SU-DHL-6 (cell line): ENCODE data around the gene FAM184B.

ENCODE experiments used
- H2AFZ ChIP-seq: fragments of 200-600 bp; sonication (generic); 2 replicates; pipeline ENCODE4 v1.6.1; 2014; ENCODE audit warnings: low read depth, mild to moderate bottlenecking, moderate library complexity, mixed read lengths, antibody characterized with exemption, low read length; ENCODE audit not compliant: severe bottlenecking
- H3F3A ChIP-seq: fragments of 200-600 bp; shearing (Covaris generic); 2 replicates; pipeline ENCODE4 v1.6.0; 2016; ENCODE audit warnings: antibody characterized with exemption, mild to moderate bottlenecking; ENCODE audit not compliant: insufficient read depth
- H3K27ac ChIP-seq: fragments of 200-600 bp; sonication (generic); 2 replicates; pipeline ENCODE4 v1.5.1; 2016; ENCODE audit warnings: low read depth, mild to moderate bottlenecking, low read length, moderate library complexity, mixed read lengths
- H3K27me3 ChIP-seq: fragments of 200-600 bp; sonication (generic), shearing (Covaris generic); 2 replicates; pipeline ENCODE4 v1.6.0; 2014; ENCODE audit warnings: mild to moderate bottlenecking, low read length
- H3K36me3 ChIP-seq: fragments of 200-600 bp; sonication (generic); 2 replicates; pipeline ENCODE4 v1.6.1; 2014; ENCODE audit warnings: mild to moderate bottlenecking, low read length, mixed read lengths
- H3K4me2 ChIP-seq: fragments of 300-600, 200-600 bp; shearing (Covaris generic), sonication (generic); 2 replicates; pipeline ENCODE4 v1.6.0; 2014; ENCODE audit warnings: low read length, low read depth, mild to moderate bottlenecking; ENCODE audit not compliant: poor library complexity, severe bottlenecking
- H3K4me3 ChIP-seq: fragments of 200-600 bp; sonication (generic); 2 replicates; pipeline ENCODE4 v1.5.1; 2014; ENCODE audit warnings: antibody characterized with exemption, low read length, mild to moderate bottlenecking, mixed read lengths; ENCODE audit not compliant: insufficient read depth, poor library complexity, severe bottlenecking
- H3K79me2 ChIP-seq: fragments of 200-600 bp; sonication (generic); 2 replicates; pipeline ENCODE4 v1.6.1; 2014; ENCODE audit warnings: mild to moderate bottlenecking, low read length, moderate library complexity; ENCODE audit not compliant: insufficient read depth
- H3K9ac ChIP-seq: fragments of 200-600 bp; sonication (generic); 2 replicates; pipeline ENCODE4 v1.7.0; 2014; ENCODE audit warnings: mild to moderate bottlenecking, low read length
- H3K9me2 ChIP-seq: fragments of 200-600 bp; sonication (generic); replicated peaks from 2 replicates; pipeline ENCODE4 v1.6.1; 2014; ENCODE audit warnings: low read length; ENCODE audit not compliant: insufficient read depth
- H3K9me3 ChIP-seq: fragments of 200-600 bp; sonication (generic); 2 replicates; pipeline ENCODE4 v1.6.1; 2014; ENCODE audit warnings: low read length, mixed read lengths; ENCODE audit not compliant: insufficient read depth
- H4K20me1 ChIP-seq: fragments of 200-600 bp; sonication (generic); 2 replicates; pipeline ENCODE4 v1.6.1; 2014; ENCODE audit warnings: low read depth, mild to moderate bottlenecking, antibody characterized with exemption, low read length, moderate library complexity, mixed read lengths
- CTCF ChIP-seq: fragments of 200-600 bp; sonication (generic); IDR thresholded peaks from one replicate; pipeline ENCODE4 v1.5.1; 2017; ENCODE audit warnings: antibody characterized with exemption, mild to moderate bottlenecking, low read length, moderate library complexity; ENCODE audit not compliant: insufficient read depth, poor library complexity, severe bottlenecking
- EZH2phosphoT487 ChIP-seq: fragments of 200-600 bp; sonication (generic), shearing (Covaris generic); conservative IDR thresholded peaks from 2 replicates; pipeline ENCODE4 v1.6.1; 2018; ENCODE audit warnings: mild to moderate bottlenecking, antibody characterized with exemption, low read length, moderate library complexity, mixed read lengths

The FAM184B gene

GRCh38 chr4:17699380-17699779 lies 82.0 kb downstream of the FAM184B start:
- H2AFZ ChIP-seq = no peak overlapping the region
- H3K79me2 ChIP-seq = no peaks in the 10 kb centered on the region
- no peaks in the 10 kb centered on the region for H3K9me3 ChIP-seq
- no peak overlapping the region for H3K4me2 ChIP-seq
- no peaks in the 10 kb centered on the region for H3F3A ChIP-seq
- H3K9me2 ChIP-seq = no peaks in the 10 kb centered on the region
- TF ChIP-seq CTCF = no peak
- no peak for TF ChIP-seq EZH2phosphoT487
- no peak overlapping the region for H3K9ac ChIP-seq
- H3K27ac ChIP-seq = no peak overlapping the region
- H4K20me1 ChIP-seq = no peaks in the 10 kb centered on the region
- H3K4me3 ChIP-seq = no peak overlapping the region
- H3K27me3 ChIP-seq = no peaks in the 10 kb centered on the region
- H3K36me3 ChIP-seq = no peaks in the 10 kb centered on the region

- Histone ChIP-seq H3K36me3 (no peaks in the 10 kb centered on the region), H3K79me2 (no peaks in the 10 kb centered on the region), H3K9me2 (no peaks in the 10 kb centered on the region), H2AFZ (no peak overlapping the region), H3K27ac (no peak overlapping the region), H3K4me3 (no peak overlapping the region), H3K9ac (no peak overlapping the region), H3K4me2 (no peak overlapping the region), H4K20me1 (no peaks in the 10 kb centered on the region), H3K9me3 (no peaks in the 10 kb centered on the region), H3K27me3 (no peaks in the 10 kb centered on the region), H3F3A (no peaks in the 10 kb centered on the region)
- TF ChIP-seq CTCF = no peak
- no peak for TF ChIP-seq EZH2phosphoT487
Observed at GRCh38 chr4:17698116-17698515, 83.3 kb downstream of the FAM184B start.

- no peak overlapping the region for H2AFZ ChIP-seq
- H3F3A ChIP-seq = no peaks in the 10 kb centered on the region
- H4K20me1 ChIP-seq = no peaks in the 10 kb centered on the region
- H3K27me3 ChIP-seq = no peaks in the 10 kb centered on the region
- no peaks in the 10 kb centered on the region for H3K79me2 ChIP-seq
- no peaks in the 10 kb centered on the region for H3K36me3 ChIP-seq
- TF ChIP-seq CTCF (no peak), EZH2phosphoT487 (no peak)
- H3K9me3 ChIP-seq = no peaks in the 10 kb centered on the region
- no peaks in the 10 kb centered on the region for H3K9me2 ChIP-seq
- H3K4me2 ChIP-seq = no peak overlapping the region
- no peak overlapping the region for H3K9ac ChIP-seq
- no peak overlapping the region for H3K4me3 ChIP-seq
- H3K27ac ChIP-seq = no peak overlapping the region
Observed at GRCh38 chr4:17695341-17695740, 86.1 kb downstream of the FAM184B start.

- Histone ChIP-seq H3K9ac (no peak overlapping the region), H3K79me2 (no peaks in the 10 kb centered on the region), H3K4me3 (no peak overlapping the region), H3K27me3 (no peaks in the 10 kb centered on the region), H4K20me1 (no peaks in the 10 kb centered on the region), H2AFZ (no peak overlapping the region), H3F3A (no peaks in the 10 kb centered on the region), H3K9me2 (no peaks in the 10 kb centered on the region), H3K9me3 (no peaks in the 10 kb centered on the region), H3K36me3 (no peaks in the 10 kb centered on the region), H3K4me2 (no peak overlapping the region), H3K27ac (no peak overlapping the region)
- no peak for TF ChIP-seq EZH2phosphoT487
- no peak for TF ChIP-seq CTCF
Observed at GRCh38 chr4:17694552-17694951, 86.9 kb downstream of the FAM184B start.
